ENCODE measurements around the gene CYP26C1.

The CYP26C1 gene

GRCh38 chr10:93083743-93084539 lies 23.3 kb downstream of the CYP26C1 start:
- H3K36me3 ChIP-seq (ENCODE audit: insufficient read depth, low read length) = no peaks in the 10 kb centered on the region
- H3K9me3 ChIP-seq (replicated peaks; ENCODE audit: low read length) = no peaks in the 10 kb centered on the region
- peaks cover 33% of the 10 kb centered on the region for H3K27me3 ChIP-seq (ENCODE audit: control insufficient read depth, insufficient read depth, low read length)
- H3K9ac ChIP-seq (ENCODE audit: low read depth, low read length) = no peak overlapping the region
- H3K4me2 ChIP-seq (ENCODE audit: low read length) = no peak overlapping the region
- H3K4me3 ChIP-seq (ENCODE audit: low read length) = no peak overlapping the region
- H3K4me1 ChIP-seq (ENCODE audit: control insufficient read depth, insufficient read depth, low read length) = peaks cover 19% of the 10 kb centered on the region

GRCh38 chr10:93085272-93085859 lies 24.8 kb downstream of the CYP26C1 start:
- Histone ChIP-seq H3K4me1 (ENCODE audit: control insufficient read depth, insufficient read depth, low read length) (peaks cover 8% of the 10 kb centered on the region), H3K9ac (ENCODE audit: low read depth, low read length) (no peak overlapping the region), H3K4me3 (ENCODE audit: low read length) (no peak overlapping the region), H3K4me2 (ENCODE audit: low read length) (no peak overlapping the region), H3K9me3 (replicated peaks; ENCODE audit: low read length) (no peaks in the 10 kb centered on the region), H3K36me3 (ENCODE audit: insufficient read depth, low read length) (no peaks in the 10 kb centered on the region), H3K27me3 (ENCODE audit: control insufficient read depth, insufficient read depth, low read length) (peaks cover 28% of the 10 kb centered on the region)

GRCh38 chr10:93086289-93086688 lies 25.7 kb downstream of the CYP26C1 start:
- no peak overlapping the region for H3K4me2 ChIP-seq (ENCODE audit: low read length)
- peaks cover 5% of the 10 kb centered on the region for H3K4me1 ChIP-seq (ENCODE audit: control insufficient read depth, insufficient read depth, low read length)
- no peaks in the 10 kb centered on the region for H3K36me3 ChIP-seq (ENCODE audit: insufficient read depth, low read length)
- H3K4me3 ChIP-seq (ENCODE audit: low read length) = no peak overlapping the region
- no peaks in the 10 kb centered on the region for H3K9me3 ChIP-seq (replicated peaks; ENCODE audit: low read length)
- H3K27me3 ChIP-seq (ENCODE audit: control insufficient read depth, insufficient read depth, low read length) = peaks cover 30% of the 10 kb centered on the region
- no peak overlapping the region for H3K9ac ChIP-seq (ENCODE audit: low read depth, low read length)

GRCh38 chr10:93087846-93088245 lies 27.2 kb downstream of the CYP26C1 start:
- H3K9ac ChIP-seq (ENCODE audit: low read depth, low read length) = no peak overlapping the region
- no peaks in the 10 kb centered on the region for H3K9me3 ChIP-seq (replicated peaks; ENCODE audit: low read length)
- no peak overlapping the region for H3K4me2 ChIP-seq (ENCODE audit: low read length)
- H3K36me3 ChIP-seq (ENCODE audit: insufficient read depth, low read length) = no peaks in the 10 kb centered on the region
- H3K4me3 ChIP-seq (ENCODE audit: low read length) = no peak overlapping the region
- peaks cover 26% of the 10 kb centered on the region for H3K27me3 ChIP-seq (ENCODE audit: control insufficient read depth, insufficient read depth, low read length)
- H3K4me1 ChIP-seq (ENCODE audit: control insufficient read depth, insufficient read depth, low read length) = no peaks in the 10 kb centered on the region

GRCh38 chr10:93088466-93088865 lies 27.9 kb downstream of the CYP26C1 start:
- no peak overlapping the region for H3K4me3 ChIP-seq (ENCODE audit: low read length)
- H3K36me3 ChIP-seq (ENCODE audit: insufficient read depth, low read length) = no peaks in the 10 kb centered on the region
- H3K9me3 ChIP-seq (replicated peaks; ENCODE audit: low read length) = no peaks in the 10 kb centered on the region
- no peaks in the 10 kb centered on the region for H3K4me1 ChIP-seq (ENCODE audit: control insufficient read depth, insufficient read depth, low read length)
- no peak overlapping the region for H3K9ac ChIP-seq (ENCODE audit: low read depth, low read length)
- no peak overlapping the region for H3K4me2 ChIP-seq (ENCODE audit: low read length)
- H3K27me3 ChIP-seq (ENCODE audit: control insufficient read depth, insufficient read depth, low read length) = peaks cover 22% of the 10 kb centered on the region

GRCh38 chr10:93090619-93091018 lies 30.0 kb downstream of the CYP26C1 start:
- Histone ChIP-seq H3K4me1 (ENCODE audit: control insufficient read depth, insufficient read depth, low read length) (no peaks in the 10 kb centered on the region), H3K9me3 (replicated peaks; ENCODE audit: low read length) (no peaks in the 10 kb centered on the region)

GRCh38 chr10:93091960-93092359 lies 31.4 kb downstream of the CYP26C1 start:
- H3K4me2 ChIP-seq (ENCODE audit: low read length) = no peak overlapping the region
- no peaks in the 10 kb centered on the region for H3K9me3 ChIP-seq (replicated peaks; ENCODE audit: low read length)
- no peak overlapping the region for H3K4me3 ChIP-seq (ENCODE audit: low read length)
- H3K27me3 ChIP-seq (ENCODE audit: control insufficient read depth, insufficient read depth, low read length) = peaks cover 20% of the 10 kb centered on the region
- no peaks in the 10 kb centered on the region for H3K4me1 ChIP-seq (ENCODE audit: control insufficient read depth, insufficient read depth, low read length)
- no peaks in the 10 kb centered on the region for H3K36me3 ChIP-seq (ENCODE audit: insufficient read depth, low read length)
- H3K9ac ChIP-seq (ENCODE audit: low read depth, low read length) = no peak overlapping the region

More at GRCh38 chr10:93090619-93091018, 30.0 kb downstream of the CYP26C1 start:
- Histone ChIP-seq H3K27me3 (ENCODE audit: control insufficient read depth, insufficient read depth, low read length) (peaks cover 22% of the 10 kb centered on the region), H3K9ac (ENCODE audit: low read depth, low read length) (no peak overlapping the region), H3K4me3 (ENCODE audit: low read length) (no peak overlapping the region), H3K36me3 (ENCODE audit: insufficient read depth, low read length) (no peaks in the 10 kb centered on the region), H3K4me2 (ENCODE audit: low read length) (no peak overlapping the region)

- H3K4me2 ChIP-seq (ENCODE audit: low read length) = no peak overlapping the region
- peaks cover 10% of the 10 kb centered on the region for H3K27me3 ChIP-seq (ENCODE audit: control insufficient read depth, insufficient read depth, low read length)
- no peak overlapping the region for H3K4me3 ChIP-seq (ENCODE audit: low read length)
- H3K4me1 ChIP-seq (ENCODE audit: control insufficient read depth, insufficient read depth, low read length) = no peaks in the 10 kb centered on the region
- no peaks in the 10 kb centered on the region for H3K36me3 ChIP-seq (ENCODE audit: insufficient read depth, low read length)
- no peaks in the 10 kb centered on the region for H3K9me3 ChIP-seq (replicated peaks; ENCODE audit: low read length)
- no peak overlapping the region for H3K9ac ChIP-seq (ENCODE audit: low read depth, low read length)
Measured at GRCh38 chr10:93095225-93095624, 34.6 kb downstream of the CYP26C1 start.

GRCh38 chr10:93096901-93097300 lies 36.3 kb downstream of the CYP26C1 start:
- Histone ChIP-seq H3K9ac (ENCODE audit: low read depth, low read length) (no peak overlapping the region), H3K27me3 (ENCODE audit: control insufficient read depth, insufficient read depth, low read length) (peaks cover 7% of the 10 kb centered on the region), H3K9me3 (replicated peaks; ENCODE audit: low read length) (no peaks in the 10 kb centered on the region), H3K4me3 (ENCODE audit: low read length) (no peak overlapping the region), H3K36me3 (ENCODE audit: insufficient read depth, low read length) (no peaks in the 10 kb centered on the region), H3K4me1 (ENCODE audit: control insufficient read depth, insufficient read depth, low read length) (no peaks in the 10 kb centered on the region), H3K4me2 (ENCODE audit: low read length) (no peak overlapping the region)

GRCh38 chr10:93097386-93097785 lies 36.8 kb downstream of the CYP26C1 start:
- Histone ChIP-seq H3K27me3 (ENCODE audit: control insufficient read depth, insufficient read depth, low read length) (peaks cover 7% of the 10 kb centered on the region), H3K4me2 (ENCODE audit: low read length) (no peak overlapping the region), H3K4me3 (ENCODE audit: low read length) (no peak overlapping the region), H3K9ac (ENCODE audit: low read depth, low read length) (no peak overlapping the region), H3K9me3 (replicated peaks; ENCODE audit: low read length) (no peaks in the 10 kb centered on the region), H3K36me3 (ENCODE audit: insufficient read depth, low read length) (no peaks in the 10 kb centered on the region), H3K4me1 (ENCODE audit: control insufficient read depth, insufficient read depth, low read length) (no peaks in the 10 kb centered on the region)

GRCh38 chr10:93098816-93099215 lies 38.2 kb downstream of the CYP26C1 start:
- Histone ChIP-seq H3K4me3 (ENCODE audit: low read length) (no peak overlapping the region), H3K9me3 (replicated peaks; ENCODE audit: low read length) (no peaks in the 10 kb centered on the region), H3K27me3 (ENCODE audit: control insufficient read depth, insufficient read depth, low read length) (peaks cover 7% of the 10 kb centered on the region), H3K4me2 (ENCODE audit: low read length) (no peak overlapping the region), H3K4me1 (ENCODE audit: control insufficient read depth, insufficient read depth, low read length) (no peaks in the 10 kb centered on the region), H3K9ac (ENCODE audit: low read depth, low read length) (no peak overlapping the region), H3K36me3 (ENCODE audit: insufficient read depth, low read length) (no peaks in the 10 kb centered on the region)

GRCh38 chr10:93099670-93100069 lies 39.1 kb downstream of the CYP26C1 start:
- Histone ChIP-seq H3K4me1 (ENCODE audit: control insufficient read depth, insufficient read depth, low read length) (no peaks in the 10 kb centered on the region), H3K9me3 (replicated peaks; ENCODE audit: low read length) (no peaks in the 10 kb centered on the region), H3K4me2 (ENCODE audit: low read length) (no peak overlapping the region), H3K36me3 (ENCODE audit: insufficient read depth, low read length) (no peaks in the 10 kb centered on the region), H3K9ac (ENCODE audit: low read depth, low read length) (no peak overlapping the region), H3K27me3 (ENCODE audit: control insufficient read depth, insufficient read depth, low read length) (peaks cover 7% of the 10 kb centered on the region), H3K4me3 (ENCODE audit: low read length) (no peak overlapping the region)

All from skeletal muscle satellite cell (primary cell).